Measurements from ENCODE around the gene DNAH6.

- TF ChIP-seq CTCF (conservative IDR thresholded peaks at IDR 0.05; ENCODE audit: low read depth, low read length) (no peak), EZH2 (IDR thresholded peaks at IDR 0.05; ENCODE audit: borderline replicate concordance, low read depth, low read length, poor library complexity, severe bottlenecking) (no peak)
Measured at GRCh38 chr2:84559838-84560237, 43.5 kb downstream of the DNAH6 start.
